Endothelial cell (in vitro differentiated cells): ENCODE results near the gene ITGA2. TPM values are rescaled to one million over a fixed set of nuclear protein-coding genes. Genes with fewer than 3 reads are reported as not detected.

Experiments used
- DNase-seq: peaks from one replicate; pipeline ENCODE4 v3.0.0; 2021; ENCODE audit warnings: low spot score
- H3K27ac Mint-ChIP-seq: one replicate; pipeline ENCODE4 v1.8.0; 2021; ENCODE audit warnings: mixed read lengths, inconsistent platforms; ENCODE audit not compliant: unreplicated experiment
- H3K27me3 Mint-ChIP-seq: one replicate; pipeline ENCODE4 v1.8.0; 2021; ENCODE audit warnings: mild to moderate bottlenecking, moderate library complexity, mixed read lengths, inconsistent platforms; ENCODE audit not compliant: unreplicated experiment
- H3K36me3 Mint-ChIP-seq: one replicate; pipeline ENCODE4 v1.8.0; 2021; ENCODE audit warnings: mild to moderate bottlenecking, low read depth, mixed read lengths, inconsistent platforms; ENCODE audit not compliant: unreplicated experiment
- H3K4me1 Mint-ChIP-seq: one replicate; pipeline ENCODE4 v1.8.0; 2021; ENCODE audit warnings: mild to moderate bottlenecking, mixed read lengths, inconsistent platforms; ENCODE audit not compliant: unreplicated experiment
- H3K4me3 Mint-ChIP-seq: one replicate; pipeline ENCODE4 v1.8.0; 2021; ENCODE audit warnings: mild to moderate bottlenecking, mixed read lengths, inconsistent platforms; ENCODE audit not compliant: unreplicated experiment
- H3K9me3 Mint-ChIP-seq: one replicate; pipeline ENCODE4 v1.8.0; 2021; ENCODE audit warnings: mixed read lengths, inconsistent platforms; ENCODE audit not compliant: unreplicated experiment
- total RNA-seq: library from RNA; stranded (reverse); fragmentation: NEBNext Ultra II Directional; extraction: Animal tissue kit (Norgen Biotek cat#: 25700); gene quantifications from one replicate; pipeline ENCODE4 v1.2.1, GENCODE V29; 2021; ENCODE audit not compliant: unreplicated experiment
- TF ChIP-seq, protein P1 (sequence below): fragments of 200-600 bp; sonication (generic); IDR thresholded peaks from one replicate; pipeline ENCODE4 v1.5.0; 2021; ENCODE audit warnings: antibody characterized with exemption; ENCODE audit not compliant: unreplicated experiment

ITGA2 gene
- total RNA-seq, 1 donor from 2014 or later: 15.1 TPM

GRCh38 chr5:53066088-53066487 is 76.9 kb downstream of the ITGA2 start:
- H3K27ac Mint-ChIP-seq: no peak overlapping the region
- TF ChIP-seq, protein P1, sequence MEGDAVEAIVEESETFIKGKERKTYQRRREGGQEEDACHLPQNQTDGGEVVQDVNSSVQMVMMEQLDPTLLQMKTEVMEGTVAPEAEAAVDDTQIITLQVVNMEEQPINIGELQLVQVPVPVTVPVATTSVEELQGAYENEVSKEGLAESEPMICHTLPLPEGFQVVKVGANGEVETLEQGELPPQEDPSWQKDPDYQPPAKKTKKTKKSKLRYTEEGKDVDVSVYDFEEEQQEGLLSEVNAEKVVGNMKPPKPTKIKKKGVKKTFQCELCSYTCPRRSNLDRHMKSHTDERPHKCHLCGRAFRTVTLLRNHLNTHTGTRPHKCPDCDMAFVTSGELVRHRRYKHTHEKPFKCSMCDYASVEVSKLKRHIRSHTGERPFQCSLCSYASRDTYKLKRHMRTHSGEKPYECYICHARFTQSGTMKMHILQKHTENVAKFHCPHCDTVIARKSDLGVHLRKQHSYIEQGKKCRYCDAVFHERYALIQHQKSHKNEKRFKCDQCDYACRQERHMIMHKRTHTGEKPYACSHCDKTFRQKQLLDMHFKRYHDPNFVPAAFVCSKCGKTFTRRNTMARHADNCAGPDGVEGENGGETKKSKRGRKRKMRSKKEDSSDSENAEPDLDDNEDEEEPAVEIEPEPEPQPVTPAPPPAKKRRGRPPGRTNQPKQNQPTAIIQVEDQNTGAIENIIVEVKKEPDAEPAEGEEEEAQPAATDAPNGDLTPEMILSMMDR: no peak
- H3K4me3 Mint-ChIP-seq: no peak overlapping the region
- H3K9me3 Mint-ChIP-seq: no peaks in the 10 kb centered on the region
- no peaks in the 10 kb centered on the region for H3K4me1 Mint-ChIP-seq
- DNase-seq: no peak
- H3K36me3 Mint-ChIP-seq: peaks cover 6% of the 10 kb centered on the region
- H3K27me3 Mint-ChIP-seq: no peaks in the 10 kb centered on the region

DNA sequence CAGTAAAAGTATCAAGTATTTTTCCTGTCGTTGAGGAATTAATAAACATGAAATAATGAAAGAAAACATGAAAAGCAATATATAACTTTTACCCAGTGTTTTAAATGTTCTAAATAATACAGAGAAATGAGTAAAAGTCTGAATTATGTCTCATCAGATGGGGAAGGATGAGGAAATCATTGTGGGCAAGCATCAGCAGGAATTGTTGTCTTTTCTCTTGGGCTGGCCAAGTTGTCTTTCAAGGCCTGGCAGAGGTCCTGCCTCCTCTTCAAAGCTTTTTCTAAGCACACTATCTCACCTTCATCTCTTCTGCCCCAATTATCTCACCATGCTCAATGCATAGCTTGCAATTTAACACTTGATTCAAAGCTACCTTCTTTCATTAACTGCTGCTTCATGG is 78.5 kb downstream of the ITGA2 start:
- Mint-ChIP-seq H3K27me3 (no peaks in the 10 kb centered on the region), H3K36me3 (peaks cover 6% of the 10 kb centered on the region), H3K27ac (no peak overlapping the region), H3K4me3 (no peak overlapping the region), H3K9me3 (no peaks in the 10 kb centered on the region), H3K4me1 (no peaks in the 10 kb centered on the region)
- DNase-seq: no peak
- TF ChIP-seq, protein P1: no peak

GRCh38 chr5:53068291-53068836 is 79.2 kb downstream of the ITGA2 start:
- Mint-ChIP-seq H3K4me1 (no peaks in the 10 kb centered on the region), H3K4me3 (no peak overlapping the region), H3K36me3 (peaks cover 11% of the 10 kb centered on the region), H3K27ac (no peak overlapping the region), H3K9me3 (no peaks in the 10 kb centered on the region), H3K27me3 (no peaks in the 10 kb centered on the region)
- TF ChIP-seq, protein P1: no peak
- no peak for DNase-seq

GRCh38 chr5:53069626-53070025 is 80.5 kb downstream of the ITGA2 start:
- no peaks in the 10 kb centered on the region for H3K9me3 Mint-ChIP-seq
- no peaks in the 10 kb centered on the region for H3K4me1 Mint-ChIP-seq
- H3K4me3 Mint-ChIP-seq: no peak overlapping the region
- peak overlapping the region; percentile 9 for H3K27ac Mint-ChIP-seq
- peaks cover 13% of the 10 kb centered on the region for H3K36me3 Mint-ChIP-seq
- DNase-seq: no peak
- TF ChIP-seq, protein P1: no peak
- H3K27me3 Mint-ChIP-seq: no peaks in the 10 kb centered on the region

- no peak for DNase-seq
- H3K36me3 Mint-ChIP-seq: peaks cover 7% of the 10 kb centered on the region
- TF ChIP-seq, protein P1: no peak
- H3K4me1 Mint-ChIP-seq: no peaks in the 10 kb centered on the region
- no peaks in the 10 kb centered on the region for H3K9me3 Mint-ChIP-seq
- H3K27me3 Mint-ChIP-seq: no peaks in the 10 kb centered on the region
- no peak overlapping the region for H3K4me3 Mint-ChIP-seq
- H3K27ac Mint-ChIP-seq: no peak overlapping the region
These were observed 82.1 kb downstream of the ITGA2 start for GRCh38 chr5:53071298-53071697.
